Osteoblast (primary cell): ENCODE data around the gene PLXND1. TPM values are rescaled to one million over a fixed set of nuclear protein-coding genes. Genes with fewer than 3 reads are reported as not detected.
"Not testable (repeated sequence)": the region's sequence is repeated elsewhere in the genome, so short reads cannot be mapped to it uniquely, and the experiment has no call there.

Source experiments
- DNase-seq: peaks from one replicate; pipeline ENCODE4 v3.0.0; 2011; ENCODE audit warnings: low spot score, mixed read lengths; ENCODE audit not compliant: insufficient read length; ENCODE audit errors: missing footprints
- H2AFZ ChIP-seq: 2 replicates; pipeline ENCODE4 v1.6.0; 2011; ENCODE audit warnings: mild to moderate bottlenecking, low read length
- H3K27ac ChIP-seq: 2 replicates; pipeline ENCODE4 v1.5.1; 2011; ENCODE audit warnings: mild to moderate bottlenecking, low read depth, low read length, moderate library complexity
- H3K27me3 ChIP-seq: 2 replicates; pipeline ENCODE4 v1.6.0; 2012; ENCODE audit warnings: mild to moderate bottlenecking, control low read depth, inconsistent platforms, low read length, moderate library complexity; ENCODE audit not compliant: insufficient read depth
- H3K36me3 ChIP-seq: 2 replicates; pipeline ENCODE4 v1.5.1; 2011; ENCODE audit warnings: mild to moderate bottlenecking, low read length, control low read depth, moderate library complexity; ENCODE audit not compliant: insufficient read depth
- H3K4me1 ChIP-seq: 2 replicates; pipeline ENCODE4 v1.5.1; 2011; ENCODE audit warnings: mild to moderate bottlenecking, low read length, control low read depth, moderate library complexity; ENCODE audit not compliant: insufficient read depth
- H3K4me2 ChIP-seq: 2 replicates; pipeline ENCODE4 v1.6.0; 2011; ENCODE audit warnings: mild to moderate bottlenecking, low read length; ENCODE audit not compliant: insufficient read depth
- H3K4me3 ChIP-seq: fragments of 200-600 bp; sonication (generic); 3 replicates; pipeline ENCODE4 v1.5.1; 2012; ENCODE audit warnings: mild to moderate bottlenecking, low read length, inconsistent platforms; ENCODE audit not compliant: insufficient read depth
- H3K79me2 ChIP-seq: 2 replicates; pipeline ENCODE4 v1.6.0; 2012; ENCODE audit warnings: mild to moderate bottlenecking, low read length, control low read depth, inconsistent platforms; ENCODE audit not compliant: insufficient read depth
- H3K9me3 ChIP-seq: 2 replicates; pipeline ENCODE4 v1.5.1; 2011; ENCODE audit warnings: low read depth, low read length, control low read depth
- H4K20me1 ChIP-seq: 2 replicates; pipeline ENCODE4 v1.6.0; 2012; ENCODE audit warnings: mild to moderate bottlenecking, low read length, control low read depth; ENCODE audit not compliant: insufficient read depth
- total RNA-seq: library from RNA; depleted of rRNA; stranded (reverse); fragments of >200 nt; gene quantifications from 2 replicates; pipeline ENCODE4 v1.2.3, GENCODE V29; 2012
- TF ChIP-seq, protein P1 (sequence below): IDR thresholded peaks from 2 replicates; pipeline ENCODE4 v1.5.1; 2011; ENCODE audit warnings: mild to moderate bottlenecking, low read depth, low read length, moderate library complexity; ENCODE audit errors: extremely low read depth

The PLXND1 gene
- total RNA-seq, 1 donor = 134 TPM

DNA sequence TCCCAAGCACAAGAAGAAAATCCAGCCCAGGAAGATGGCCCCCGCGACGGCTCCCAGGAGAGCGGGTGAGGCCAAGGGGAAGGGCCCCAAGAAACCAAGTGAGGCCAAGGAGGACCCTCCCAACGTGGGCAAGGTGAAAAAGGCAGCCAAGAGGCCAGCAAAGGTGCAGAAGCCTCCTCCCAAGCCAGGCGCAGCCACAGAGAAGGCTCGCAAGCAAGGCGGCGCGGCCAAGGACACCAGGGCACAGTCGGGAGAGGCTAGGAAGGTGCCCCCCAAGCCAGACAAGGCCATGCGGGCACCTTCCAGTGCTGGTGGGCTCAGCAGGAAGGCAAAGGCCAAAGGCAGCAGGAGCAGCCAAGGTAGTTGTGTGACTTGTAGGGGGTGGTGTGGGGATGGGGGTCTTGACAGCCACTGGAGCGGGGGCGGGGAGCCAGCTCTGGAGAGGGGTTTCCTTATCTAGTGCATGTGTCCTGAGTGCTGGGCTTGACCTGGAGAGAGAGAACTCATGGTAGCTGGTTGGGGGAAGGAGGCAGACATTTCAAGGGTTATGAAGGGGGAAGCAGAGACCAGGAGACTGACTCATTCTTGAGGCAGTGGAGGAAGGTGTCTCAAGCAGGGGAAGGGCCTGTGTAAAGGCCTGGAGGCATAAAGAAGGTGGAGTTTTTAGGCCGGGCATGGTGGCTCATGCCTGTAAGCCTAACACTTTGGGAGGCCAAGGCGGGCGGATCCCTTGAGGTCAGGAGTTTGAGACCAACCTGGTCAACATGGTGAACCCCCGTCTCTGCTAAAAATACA, 57.3 kb downstream of the PLXND1 start:
- Histone ChIP-seq H3K4me1 (no peaks in the 10 kb centered on the region), H2AFZ (no peak overlapping the region), H3K9me3 (no peaks in the 10 kb centered on the region), H3K27ac (no peak overlapping the region), H4K20me1 (no peaks in the 10 kb centered on the region), H3K27me3 (no peaks in the 10 kb centered on the region), H3K4me3 (no peak overlapping the region), H3K4me2 (no peak overlapping the region), H3K79me2 (no peaks in the 10 kb centered on the region), H3K36me3 (no peaks in the 10 kb centered on the region)
- no peak for DNase-seq
- TF ChIP-seq, protein P1, sequence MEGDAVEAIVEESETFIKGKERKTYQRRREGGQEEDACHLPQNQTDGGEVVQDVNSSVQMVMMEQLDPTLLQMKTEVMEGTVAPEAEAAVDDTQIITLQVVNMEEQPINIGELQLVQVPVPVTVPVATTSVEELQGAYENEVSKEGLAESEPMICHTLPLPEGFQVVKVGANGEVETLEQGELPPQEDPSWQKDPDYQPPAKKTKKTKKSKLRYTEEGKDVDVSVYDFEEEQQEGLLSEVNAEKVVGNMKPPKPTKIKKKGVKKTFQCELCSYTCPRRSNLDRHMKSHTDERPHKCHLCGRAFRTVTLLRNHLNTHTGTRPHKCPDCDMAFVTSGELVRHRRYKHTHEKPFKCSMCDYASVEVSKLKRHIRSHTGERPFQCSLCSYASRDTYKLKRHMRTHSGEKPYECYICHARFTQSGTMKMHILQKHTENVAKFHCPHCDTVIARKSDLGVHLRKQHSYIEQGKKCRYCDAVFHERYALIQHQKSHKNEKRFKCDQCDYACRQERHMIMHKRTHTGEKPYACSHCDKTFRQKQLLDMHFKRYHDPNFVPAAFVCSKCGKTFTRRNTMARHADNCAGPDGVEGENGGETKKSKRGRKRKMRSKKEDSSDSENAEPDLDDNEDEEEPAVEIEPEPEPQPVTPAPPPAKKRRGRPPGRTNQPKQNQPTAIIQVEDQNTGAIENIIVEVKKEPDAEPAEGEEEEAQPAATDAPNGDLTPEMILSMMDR = no peak

DNA sequence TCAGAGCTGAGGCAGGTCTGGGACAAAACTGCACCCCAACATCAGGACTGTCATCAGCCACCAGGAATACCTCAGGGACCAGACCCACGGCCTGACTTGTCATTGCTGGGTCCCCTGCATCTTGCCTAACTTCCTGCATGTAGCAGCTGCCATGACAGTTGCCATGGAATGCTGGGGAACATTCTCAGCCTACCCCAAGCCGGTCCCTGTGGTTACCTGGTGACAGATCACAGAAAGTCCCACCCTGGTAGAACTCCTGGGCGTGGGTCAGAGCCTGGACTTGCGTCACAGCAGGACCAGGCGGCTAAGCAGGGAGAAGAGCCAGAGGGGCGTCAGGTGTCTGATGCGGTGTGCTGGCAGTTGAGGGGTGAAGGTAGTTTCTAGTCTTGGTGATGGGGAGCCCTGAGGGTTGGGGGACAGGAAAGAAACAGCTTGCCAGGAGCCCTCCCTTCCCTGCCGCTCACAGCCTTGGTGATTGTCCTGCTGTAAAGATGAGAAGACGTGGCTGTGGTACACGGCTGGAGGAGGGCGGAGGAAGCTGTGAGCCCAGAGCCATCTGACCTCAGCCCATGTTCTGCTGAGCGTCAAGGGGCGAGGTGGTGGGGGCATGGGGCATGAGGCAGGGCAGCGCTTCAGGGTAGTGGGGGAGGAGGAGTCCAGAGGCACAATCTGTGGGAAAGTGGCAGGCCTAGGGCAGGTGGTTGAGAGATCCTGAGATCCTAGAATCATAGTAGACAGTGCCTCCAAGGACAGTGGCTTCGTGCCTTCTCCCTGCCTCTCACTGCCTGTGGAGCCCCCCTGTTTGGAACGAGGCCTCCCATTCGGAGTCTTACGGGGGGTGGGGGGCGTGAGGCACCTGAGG, 58.1 kb downstream of the PLXND1 start:
- Histone ChIP-seq H3K4me2 (no peak overlapping the region), H3K79me2 (no peaks in the 10 kb centered on the region), H3K36me3 (no peaks in the 10 kb centered on the region), H3K9me3 (no peaks in the 10 kb centered on the region), H3K27me3 (no peaks in the 10 kb centered on the region), H4K20me1 (no peaks in the 10 kb centered on the region), H3K27ac (no peak overlapping the region), H3K4me3 (no peak overlapping the region), H3K4me1 (no peaks in the 10 kb centered on the region), H2AFZ (no peak overlapping the region)
- TF ChIP-seq, protein P1 = no peak
- DNase-seq = no peak

DNA sequence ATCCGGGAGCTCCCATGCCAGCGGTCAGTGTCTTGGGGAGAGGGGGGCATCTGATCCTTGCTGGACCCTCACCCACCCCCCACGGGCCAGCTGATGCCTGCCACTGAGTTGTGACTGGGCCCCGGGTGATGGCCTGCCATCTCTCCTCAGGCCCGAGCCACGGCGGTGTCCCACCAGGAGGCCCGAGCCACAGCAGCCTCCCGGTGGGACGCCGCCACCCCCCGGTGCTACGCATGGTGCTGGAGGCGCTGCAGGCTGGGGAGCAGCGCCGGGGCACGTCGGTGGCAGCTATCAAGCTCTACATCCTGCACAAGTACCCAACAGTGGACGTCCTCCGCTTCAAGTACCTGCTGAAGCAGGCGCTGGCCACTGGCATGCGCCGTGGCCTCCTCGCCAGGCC, 59.2 kb downstream of the PLXND1 start:
- Histone ChIP-seq H4K20me1 (no peaks in the 10 kb centered on the region), H3K27me3 (no peaks in the 10 kb centered on the region), H3K4me3 (no peak overlapping the region), H3K36me3 (no peaks in the 10 kb centered on the region), H3K4me1 (no peaks in the 10 kb centered on the region), H2AFZ (no peak overlapping the region), H3K79me2 (no peaks in the 10 kb centered on the region), H3K4me2 (no peak overlapping the region), H3K27ac (no peak overlapping the region), H3K9me3 (no peaks in the 10 kb centered on the region)
- TF ChIP-seq, protein P1 = no peak
- DNase-seq = no peak

DNA sequence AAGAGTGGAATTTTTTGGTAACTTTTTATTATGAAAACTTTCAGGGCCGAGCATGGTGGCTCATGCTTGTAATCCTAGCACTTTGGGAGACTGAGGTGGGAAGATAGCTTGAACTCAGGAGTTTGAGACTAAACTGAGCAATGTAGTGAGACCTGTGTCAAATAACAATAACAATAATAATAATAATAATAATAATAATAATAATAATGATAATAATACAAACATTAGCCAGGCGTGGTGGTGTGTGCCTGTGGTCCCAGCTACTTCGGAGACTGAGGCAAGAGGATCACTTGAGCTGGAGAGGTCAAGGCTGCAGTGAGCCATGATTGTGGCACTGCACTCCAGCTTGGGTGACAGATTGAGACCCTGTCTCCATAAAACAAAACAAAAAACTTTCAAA, 60.5 kb downstream of the PLXND1 start:
- not testable (repeated sequence) for H3K27ac ChIP-seq, H3K36me3 ChIP-seq, H3K4me1 ChIP-seq, H4K20me1 ChIP-seq, DNase-seq, H3K4me2 ChIP-seq, H3K79me2 ChIP-seq, H3K9me3 ChIP-seq, H2AFZ ChIP-seq, H3K27me3 ChIP-seq, H3K4me3 ChIP-seq
